Measurements from ENCODE around the gene TLK2.
"Not testable (repeated sequence)": the region's sequence is repeated elsewhere in the genome, so short reads cannot be mapped to it uniquely, and the experiment has no call there.

The TLK2 gene

DNA sequence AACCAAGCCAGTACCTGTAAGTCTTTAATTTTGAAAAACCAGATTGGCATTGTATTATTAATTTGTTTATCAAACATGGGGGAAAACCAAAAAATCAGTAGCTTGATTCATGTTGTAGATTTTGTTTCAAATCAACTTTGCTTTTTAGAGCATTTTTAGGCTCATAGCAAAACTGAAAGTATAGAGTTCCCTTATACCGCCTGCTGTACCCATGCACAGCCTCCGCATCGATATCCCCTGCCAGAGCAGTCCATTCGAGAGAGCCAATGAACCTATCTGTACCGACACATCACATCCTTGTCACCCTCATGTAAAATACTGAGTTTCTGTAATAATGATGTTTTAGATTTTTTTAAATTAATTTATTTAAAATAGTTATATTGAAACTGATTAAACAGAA lies 132.7 kb downstream of the TLK2 start:
- peak; percentile 21 for DNase-seq

DNA sequence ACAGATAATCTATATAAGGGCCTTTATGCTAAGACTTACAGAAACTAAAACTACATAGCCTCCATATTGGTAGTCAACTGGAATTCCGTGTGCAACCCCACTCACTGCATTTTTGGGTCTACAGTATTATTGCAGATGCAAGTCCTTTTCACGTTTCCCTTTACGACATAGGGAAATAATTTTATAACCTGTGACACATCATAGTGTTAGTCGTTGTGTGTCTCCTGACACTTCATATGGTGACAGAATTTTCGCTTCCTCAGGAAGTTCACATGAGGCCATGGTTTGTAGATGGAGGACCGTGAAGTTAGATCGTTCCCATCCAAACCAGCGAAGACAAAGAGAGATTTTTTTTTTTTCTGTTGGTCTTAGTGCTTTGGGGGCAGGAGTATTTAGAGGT lies 133.1 kb downstream of the TLK2 start:
- DNase-seq: peak; percentile 42

DNA sequence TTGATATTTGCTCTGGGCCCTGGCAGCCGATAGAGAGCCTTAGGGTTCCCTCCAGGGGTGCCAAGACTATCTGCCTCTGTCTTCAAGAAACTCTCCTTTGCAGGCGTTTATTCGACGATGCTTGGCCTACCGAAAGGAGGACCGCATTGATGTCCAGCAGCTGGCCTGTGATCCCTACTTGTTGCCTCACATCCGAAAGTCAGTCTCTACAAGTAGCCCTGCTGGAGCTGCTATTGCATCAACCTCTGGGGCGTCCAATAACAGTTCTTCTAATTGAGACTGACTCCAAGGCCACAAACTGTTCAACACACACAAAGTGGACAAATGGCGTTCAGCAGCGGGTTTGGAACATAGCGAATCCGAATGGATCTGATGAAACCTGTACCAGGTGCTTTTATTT lies 133.7 kb downstream of the TLK2 start:
- DNase-seq: not testable (repeated sequence)

DNA sequence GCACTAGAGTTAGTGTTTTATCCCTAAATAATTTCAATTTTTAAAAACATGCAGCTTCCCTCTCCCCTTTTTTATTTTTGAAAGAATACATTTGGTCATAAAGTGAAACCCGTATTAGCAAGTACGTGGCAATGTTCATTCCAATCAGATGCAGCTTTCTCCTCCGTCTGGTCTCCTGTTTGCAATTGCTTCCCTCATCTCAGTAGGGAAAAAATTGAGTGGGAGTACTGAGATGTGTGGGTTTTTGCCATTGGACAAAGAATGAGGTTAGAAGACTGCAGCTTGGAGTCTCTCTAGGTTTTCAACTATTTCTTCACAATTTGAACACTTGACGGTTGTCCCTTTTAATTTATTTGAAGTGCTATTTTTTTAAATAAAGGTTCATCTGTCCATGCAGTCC lies 134.5 kb downstream of the TLK2 start:
- DNase-seq: not testable (repeated sequence)

DNA sequence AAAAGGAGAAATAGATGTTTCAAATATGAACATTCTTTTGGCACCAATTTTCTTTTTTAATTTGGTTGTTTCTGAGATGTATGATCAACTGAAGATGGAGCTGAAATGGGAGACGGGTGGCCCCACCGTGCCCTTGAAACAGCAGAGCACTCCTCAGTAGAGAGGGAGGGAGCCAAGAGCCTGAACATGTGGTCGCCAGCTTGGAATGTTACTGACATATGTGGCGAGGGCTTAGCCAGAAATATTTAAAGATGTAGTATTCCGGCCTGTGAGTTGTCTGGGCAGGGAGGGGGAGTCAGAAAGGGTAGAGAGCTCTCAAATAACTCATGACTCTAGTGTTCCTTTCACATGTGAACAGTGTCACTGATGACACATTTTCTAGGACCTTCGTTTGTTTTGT lies 135.5 kb downstream of the TLK2 start:
- DNase-seq: no peak

DNA sequence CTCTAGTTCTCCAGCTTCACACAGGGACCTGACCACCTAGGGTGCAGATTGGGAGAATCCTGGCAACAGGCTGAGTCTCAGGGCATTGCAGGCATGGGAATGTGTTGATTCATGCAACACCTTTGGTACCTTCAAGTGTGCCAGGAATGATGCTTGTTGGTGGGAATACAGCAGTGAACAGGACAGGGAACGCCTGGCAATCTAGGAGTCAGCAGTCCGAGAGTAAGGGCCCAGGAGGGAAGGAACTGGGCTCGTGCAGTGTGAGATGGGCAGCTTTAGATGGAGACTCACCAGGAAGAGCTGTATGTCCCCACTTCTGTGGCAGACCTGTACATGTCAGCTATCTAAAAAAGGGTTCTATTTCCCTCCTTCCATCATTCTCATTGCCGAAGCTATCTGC lies 136.9 kb downstream of the TLK2 start:
- DNase-seq: no peak

DNA sequence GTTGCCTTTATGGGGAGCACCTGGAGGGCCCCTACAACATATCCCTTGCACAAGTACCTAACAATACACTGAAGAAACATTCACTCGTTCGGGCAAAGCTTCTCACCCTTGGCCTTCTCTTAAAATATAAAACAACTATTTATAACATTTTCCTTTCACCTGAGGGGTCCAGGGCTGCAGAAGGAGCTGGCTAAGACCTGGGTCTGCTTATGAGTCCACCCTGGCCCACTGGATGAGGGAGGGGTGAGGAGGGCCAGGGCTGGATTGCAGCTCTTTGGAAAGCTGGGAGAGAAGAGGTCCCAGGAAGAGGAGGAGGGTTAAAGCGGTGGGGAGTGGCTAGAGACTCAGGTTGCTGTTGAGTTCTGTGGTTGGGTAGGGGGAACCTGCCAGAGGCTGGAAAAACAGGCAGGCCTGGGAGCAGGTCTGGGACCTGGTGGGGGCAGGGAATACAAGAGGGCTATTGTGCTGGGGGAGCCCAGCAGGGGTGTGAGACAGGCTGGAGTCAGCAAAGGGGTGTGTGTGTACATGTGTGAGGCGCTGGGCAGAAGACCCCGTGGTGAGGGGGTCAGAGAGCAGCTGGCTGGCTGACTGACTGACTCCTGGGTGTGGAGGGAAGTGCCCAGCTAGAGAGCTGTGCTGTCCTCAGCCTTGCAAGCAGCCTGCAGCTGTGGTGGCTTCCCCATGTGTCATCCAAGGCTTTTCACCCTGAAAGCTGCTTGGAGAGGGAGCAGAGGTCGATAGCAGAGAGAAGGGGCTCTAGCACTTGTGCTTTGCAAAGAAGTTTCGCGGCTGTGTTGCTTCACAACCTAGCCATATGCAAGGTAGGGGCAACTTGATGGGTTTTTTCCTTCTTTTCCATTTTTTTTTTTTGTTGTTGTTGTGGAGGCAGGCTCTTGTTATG lies 138.6 kb downstream of the TLK2 start:
- DNase-seq: no peak

DNA sequence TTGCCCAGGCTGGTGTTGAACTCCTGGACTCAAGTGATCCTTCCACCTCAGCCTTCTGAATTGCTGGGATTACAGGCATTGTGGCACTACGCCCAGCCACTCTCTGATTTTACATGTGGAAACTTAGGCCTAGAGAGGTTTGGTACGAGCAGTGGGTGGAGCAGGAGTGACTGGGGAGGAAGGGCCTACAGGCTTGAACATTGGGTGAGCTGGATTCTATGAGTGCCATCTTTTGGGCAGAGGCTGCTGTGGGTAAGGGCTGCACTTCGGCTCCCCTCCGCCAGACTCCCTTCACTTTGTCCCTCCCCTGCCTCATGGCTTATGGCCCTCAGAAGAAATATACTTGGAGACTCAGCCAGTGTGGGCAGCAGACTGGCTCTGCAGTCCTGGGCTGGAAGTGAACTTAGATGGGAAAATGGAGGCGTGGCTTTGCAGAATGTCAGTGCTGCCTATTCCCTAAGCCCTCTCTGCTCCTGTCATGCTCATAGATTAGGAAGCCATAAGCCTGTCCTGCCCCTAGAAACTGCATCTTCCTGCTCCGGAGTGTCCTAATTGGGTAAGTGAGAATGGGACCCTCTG lies 139.4 kb downstream of the TLK2 start:
- DNase-seq: no peak

DNA sequence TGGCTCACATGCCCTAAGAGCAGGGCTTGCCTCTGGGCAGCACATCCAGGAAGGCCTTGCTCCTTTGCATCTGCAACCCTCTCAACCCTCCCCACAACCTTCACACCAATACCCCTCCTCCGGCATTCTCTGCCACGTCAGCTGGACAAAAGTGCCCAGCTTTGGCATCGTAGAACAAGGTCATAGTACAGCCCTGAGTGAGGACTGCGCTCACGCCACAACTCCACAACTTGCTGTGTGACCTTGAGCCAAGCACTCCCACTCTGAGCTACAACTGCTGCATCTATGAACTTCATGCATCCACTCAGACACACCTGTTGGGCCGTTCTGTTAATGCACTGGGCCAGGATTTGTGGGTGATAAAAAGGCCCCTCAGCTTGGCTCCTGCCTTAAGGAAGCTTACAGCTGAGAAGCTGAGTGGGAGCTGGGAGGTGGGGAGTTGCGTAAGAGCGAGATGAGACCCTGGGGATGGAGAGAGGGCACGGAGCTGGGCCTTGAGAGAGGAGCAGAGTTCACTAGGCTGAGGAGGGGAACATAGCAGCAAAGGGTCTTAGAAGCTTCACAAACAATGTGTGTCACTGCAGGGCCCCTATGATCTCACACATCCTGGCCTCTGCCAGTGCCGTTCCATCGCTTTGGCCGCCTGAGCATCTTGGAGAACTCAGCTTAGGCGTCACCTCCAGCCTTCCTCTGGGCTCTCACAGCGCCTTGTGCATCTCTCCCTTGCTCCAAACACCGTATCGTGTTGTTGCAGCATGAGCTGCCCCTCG lies 140.2 kb downstream of the TLK2 start:
- DNase-seq: no peak

DNA sequence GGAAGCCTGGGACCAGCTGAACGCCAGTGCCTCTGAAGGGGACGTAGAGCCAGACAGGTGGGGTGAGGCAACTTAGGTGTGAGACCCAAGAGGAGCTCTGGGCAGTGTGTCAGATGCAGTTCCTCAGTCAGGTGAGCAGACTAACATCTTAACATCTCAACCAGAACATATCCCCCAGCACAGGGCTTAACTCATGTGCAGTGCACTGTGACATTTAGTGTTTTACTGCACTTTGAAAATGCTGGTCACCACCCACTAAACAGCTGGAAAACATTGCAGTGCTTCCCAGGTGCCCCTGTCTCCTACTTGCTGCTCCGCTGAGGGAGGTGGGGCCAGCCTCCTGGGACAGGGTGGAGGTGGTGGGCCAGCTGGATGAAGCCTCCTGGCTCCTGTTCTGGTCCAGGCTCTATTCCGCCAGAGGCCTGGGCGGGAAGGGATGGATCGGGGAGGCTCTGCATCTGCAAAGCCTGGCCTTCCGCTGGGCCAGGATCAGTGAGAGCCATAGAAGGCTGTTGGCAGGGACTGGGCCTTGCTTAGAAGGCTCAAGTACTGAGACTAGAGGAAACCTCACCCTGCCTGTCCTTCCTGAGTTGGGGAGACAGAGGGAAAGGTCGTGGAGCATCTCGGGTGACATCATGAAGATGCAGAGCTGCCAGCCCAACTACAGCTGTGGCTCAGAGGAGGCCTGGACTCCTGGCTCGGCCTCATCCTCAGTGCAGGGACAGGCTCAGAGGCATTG lies 141.0 kb downstream of the TLK2 start:
- DNase-seq: no peak

DNA sequence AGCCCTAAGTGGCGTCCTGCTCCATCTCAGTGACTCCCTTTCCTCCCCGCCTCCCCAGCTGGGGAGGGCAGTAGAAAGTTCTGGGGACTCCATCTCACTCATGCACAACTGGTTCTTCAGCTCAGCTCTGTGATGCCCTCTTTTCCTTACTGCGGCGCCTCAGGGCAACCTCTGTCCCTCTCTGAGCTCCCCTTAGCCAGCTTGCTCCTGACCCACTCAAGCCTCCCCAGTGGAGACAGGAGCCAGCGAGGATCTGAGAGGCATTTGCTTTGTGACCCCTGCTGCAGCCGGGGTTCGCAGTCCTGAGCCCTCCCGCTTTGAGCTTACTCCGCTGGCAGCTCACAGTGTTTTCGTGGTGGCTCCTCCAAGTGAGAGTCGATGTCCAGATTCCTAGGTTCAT lies 142.6 kb downstream of the TLK2 start:
- no peak for DNase-seq

DNA sequence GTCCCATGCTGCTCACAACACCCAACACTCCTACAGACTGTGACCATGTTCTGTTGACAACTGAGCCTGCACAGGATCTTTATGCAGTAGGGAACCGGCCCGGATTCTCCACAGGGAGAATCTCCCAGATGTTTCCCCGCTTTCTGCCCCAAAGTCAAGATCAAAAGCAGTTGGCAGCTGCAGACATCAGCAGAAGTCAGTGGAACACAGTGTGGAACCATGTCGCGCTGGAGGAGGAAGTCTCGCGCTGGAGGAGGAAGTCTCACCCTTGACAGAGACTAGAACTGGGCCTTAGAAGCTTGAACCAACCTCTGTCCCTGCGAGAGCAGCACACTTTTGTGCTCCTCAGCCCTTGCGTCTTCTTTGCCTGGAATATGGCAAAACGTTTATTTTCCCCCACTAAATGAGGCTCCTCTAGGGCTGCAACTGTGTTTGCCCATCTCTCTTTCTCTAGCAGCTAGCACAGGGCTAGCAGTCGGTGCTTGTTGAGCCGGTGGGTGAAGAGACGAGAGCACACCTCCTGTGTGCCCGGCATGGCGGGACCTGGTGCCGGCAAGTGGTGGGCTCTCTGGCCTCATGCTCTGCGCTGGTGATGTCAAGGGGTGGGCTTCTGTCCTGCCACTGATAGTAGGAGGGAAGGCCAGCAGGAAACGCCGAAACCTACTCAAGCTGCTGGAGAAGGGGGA lies 146.7 kb downstream of the TLK2 start:
- no peak for DNase-seq

DNA sequence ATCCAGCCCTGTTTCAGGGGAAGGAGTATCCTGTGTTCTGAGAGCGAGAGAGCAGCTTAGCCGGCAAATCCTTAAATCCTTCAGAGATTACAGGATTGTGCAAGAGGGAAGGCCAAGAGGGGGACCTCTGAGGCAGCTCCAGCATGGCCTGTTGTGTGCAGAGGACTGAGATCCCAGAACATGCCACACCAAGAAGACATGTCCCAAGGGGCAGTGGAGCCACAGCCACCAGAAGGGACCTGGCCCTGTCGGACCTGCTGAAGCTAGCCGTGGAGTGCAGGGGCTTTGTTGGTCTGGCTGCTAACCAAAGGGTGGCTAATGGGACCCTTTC lies 147.2 kb downstream of the TLK2 start:
- DNase-seq: no peak

DNA sequence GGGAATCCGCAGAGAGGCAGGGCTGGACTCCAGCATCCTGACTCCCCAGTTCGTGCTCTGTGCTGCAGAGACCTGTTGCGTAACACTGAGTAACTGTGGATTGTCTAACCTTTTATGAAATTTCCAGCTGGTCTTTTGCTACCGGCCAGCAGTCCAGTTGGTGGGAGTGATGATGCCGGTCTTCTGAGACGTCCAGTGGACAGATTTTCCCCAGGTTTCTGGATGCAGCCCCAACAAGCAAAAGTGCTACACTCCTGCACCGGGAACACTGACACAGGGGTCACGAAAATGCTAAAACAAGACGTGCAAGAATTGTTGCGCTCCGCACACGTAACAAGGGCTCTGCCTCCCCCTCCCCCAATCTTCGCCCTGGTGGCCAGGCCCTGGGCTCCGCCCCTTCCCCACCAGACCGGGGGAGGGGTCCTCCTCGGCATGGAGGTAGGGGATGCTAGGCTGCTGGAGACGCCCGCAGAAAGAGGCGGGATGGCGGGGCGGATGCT lies 148.1 kb downstream of the TLK2 start:
- no peak for DNase-seq

DNA sequence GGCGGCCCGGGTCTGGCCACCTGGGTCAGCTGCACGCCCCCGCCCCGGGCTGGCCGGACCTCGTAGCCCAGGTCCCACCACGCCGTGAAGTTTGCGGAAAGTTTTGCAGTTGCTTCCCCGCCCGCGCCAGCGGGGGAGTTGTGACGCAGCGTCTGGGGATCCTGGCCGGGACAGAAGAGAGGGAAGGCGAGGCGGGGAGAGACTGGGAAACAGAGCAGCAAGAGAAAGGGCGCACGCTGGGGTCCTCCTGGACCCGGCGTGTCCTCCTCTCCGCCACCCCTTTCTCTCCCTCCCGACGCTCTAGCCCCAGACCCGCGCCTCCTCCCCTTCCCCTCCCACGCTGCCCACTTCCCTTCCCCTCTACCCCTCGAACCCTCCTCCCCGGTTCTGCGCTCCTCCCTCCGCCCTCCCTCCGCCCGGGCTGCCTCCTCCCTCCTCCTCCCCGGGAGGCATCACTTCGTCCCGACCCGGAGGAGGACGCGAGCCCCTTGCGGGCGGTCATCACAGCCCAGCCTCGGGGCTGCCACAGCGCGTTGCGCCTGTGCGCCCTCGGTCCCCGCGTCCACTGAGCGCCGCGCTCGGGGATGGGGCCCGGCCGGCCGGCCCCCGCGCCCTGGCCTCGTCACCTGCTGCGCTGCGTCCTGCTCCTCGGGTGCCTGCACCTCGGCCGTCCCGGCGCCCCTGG lies 148.7 kb downstream of the TLK2 start, which contains the start of gene MRC2:
TSS of gene MRC2 (plus strand) at position 452 of the 685 bp plus-strand sequence. CDS start at position 585, 133 bp downstream.
- DNase-seq: peak; percentile 74

DNA sequence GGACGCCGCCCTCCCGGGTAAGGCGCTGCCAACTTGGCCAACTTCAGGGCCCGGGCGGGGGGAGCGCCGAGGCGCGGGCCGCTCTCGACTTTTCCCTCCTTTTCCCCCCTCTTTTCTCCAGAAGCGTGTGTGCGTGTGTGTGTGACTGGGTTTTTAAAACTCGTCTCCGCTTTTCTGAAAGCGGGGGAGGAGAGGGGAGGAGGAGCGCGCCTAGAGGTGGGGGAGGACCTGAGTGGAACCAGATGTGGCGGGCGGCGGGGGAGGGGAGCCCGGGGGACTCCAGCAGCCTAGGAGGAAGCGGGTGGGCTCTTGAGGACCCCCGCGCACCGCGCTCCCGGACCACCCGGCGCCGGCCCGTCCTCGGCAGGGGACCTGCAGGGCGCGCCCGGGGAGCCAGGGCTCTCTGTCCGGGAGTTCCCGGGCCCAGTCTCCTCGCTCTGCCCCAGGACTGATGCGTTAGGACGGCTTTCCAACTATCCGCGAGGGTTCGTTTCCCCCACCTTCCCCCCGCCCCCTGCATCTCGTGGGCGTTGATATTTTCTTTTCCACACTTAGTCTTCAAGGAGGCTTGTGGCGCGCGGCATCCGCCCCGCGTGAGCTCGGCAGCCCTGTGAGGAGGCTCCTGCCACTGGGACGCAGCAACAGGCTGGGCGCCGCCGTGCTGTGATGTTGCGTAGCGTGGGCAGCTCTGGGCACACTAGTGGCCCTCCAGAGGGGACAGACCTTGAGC lies 149.4 kb downstream of the TLK2 start:
- peak; percentile 46 for DNase-seq

DNA sequence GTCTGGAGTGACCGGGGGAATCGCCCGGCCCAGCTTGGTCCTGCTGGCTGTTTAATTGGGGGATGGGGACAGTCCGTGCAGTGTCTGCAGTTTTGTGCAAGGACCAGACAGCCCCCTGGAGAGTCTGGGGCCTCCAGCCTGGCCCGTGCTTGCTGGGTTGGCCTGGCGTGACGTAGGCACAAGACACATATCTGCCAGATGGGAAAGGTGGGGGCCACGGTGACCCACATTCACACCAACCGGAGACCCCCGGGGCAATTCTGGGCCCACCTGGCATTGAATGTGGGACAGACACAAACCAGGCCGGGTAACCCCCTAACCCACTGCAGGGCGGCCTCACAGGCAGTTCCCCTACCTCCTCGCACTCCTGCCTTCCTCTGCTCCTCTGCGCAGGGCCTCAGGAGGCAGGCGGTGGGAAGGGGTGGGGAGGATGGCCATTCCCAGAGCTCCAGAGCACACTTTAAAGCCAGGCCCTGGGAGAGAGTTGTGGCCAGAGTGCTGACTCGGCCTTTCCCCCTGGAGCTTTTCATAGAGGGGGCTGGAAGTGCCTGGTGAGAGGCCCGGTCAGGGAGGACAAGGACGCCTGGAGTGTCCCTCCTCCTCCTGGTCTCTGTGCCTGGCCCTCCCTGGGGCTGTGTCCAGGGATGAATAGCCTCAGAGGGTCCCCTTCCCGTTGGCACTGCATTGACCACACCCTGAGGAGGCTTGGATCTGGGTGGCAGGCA lies 150.4 kb downstream of the TLK2 start:
- no peak for DNase-seq

DNA sequence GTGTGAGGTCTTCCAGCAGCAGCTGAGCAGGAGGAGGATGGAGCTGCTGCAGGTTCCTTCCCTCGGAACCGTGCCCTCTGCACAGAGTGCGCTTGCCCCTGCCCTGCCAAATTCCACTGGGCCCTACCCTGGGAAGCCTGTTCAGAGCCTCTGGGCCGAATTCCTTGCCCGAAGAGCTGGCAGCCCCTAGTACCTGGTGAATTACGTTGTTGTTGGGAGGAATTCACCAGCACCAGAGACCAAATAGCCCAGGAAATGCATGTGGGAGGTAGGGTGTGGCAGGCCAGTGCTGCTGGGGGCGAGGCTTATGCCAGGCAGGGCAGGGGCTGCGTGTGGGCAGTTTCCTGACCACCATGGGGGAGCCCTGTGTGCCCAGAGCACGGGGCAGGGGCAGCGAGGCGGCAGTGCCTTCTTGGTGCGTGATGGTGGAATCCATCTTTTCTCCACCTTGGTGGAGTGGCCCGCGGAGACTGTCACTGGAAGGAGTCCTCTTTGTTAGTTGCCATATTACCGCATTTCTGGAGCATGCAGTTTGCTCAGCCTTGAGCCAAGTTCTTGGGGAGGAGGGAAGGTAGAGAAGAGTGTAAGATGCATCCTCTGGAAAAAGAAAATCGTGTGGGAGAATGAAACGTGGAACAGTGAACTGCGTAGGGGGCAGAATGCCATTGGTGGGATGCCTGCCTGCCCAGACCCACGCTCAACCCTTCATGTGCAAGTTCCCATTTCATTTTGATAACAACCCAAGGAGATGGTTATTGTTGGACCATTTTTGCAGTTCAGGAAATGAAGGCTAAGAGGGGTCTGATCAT lies 151.1 kb downstream of the TLK2 start:
- no peak for DNase-seq

DNA sequence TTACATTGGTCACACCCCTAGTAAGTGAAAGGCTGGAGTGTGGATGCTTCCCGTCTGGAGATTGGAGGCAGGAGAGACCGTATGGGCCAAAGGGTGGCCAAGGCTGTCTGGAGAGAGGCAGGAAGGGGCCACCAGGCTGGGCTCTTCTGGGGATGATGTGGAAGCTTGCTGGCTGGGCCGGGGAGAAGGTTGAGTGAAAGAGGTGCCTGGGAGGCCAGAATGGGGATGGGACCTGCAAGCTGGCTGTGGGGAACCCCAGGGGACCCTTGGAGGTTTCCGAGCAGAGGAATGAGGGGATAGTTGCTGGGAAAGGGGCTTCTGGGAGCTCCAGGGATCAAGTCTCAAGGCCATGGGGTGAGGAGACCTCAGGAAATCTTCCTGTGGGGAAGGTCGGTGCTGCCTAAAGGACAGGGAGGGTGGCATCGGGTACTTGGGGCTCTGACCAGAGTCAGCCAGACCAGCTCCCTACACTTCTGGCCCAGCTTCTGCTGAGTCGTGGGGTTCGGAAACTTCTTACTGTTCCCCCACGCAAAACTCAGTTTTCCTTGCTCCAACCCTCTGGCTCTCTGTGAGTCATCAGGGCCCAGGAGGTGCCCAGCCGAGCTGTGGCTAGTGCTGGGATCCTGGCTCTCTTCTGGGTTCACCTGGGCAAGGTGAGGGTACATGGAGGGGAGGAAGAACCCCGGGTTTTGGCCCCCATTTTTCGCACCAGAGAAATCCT lies 151.9 kb downstream of the TLK2 start:
- no peak for DNase-seq
